ENCODE results near the gene LDLRAD4. TPM values are rescaled to one million over a fixed set of nuclear protein-coding genes. Genes with fewer than 3 reads are reported as not detected.

LDLRAD4 gene
- total RNA-seq, 6 donors from 2014 or later: 19.5 to 26.6 (median 24.4) TPM

DNA sequence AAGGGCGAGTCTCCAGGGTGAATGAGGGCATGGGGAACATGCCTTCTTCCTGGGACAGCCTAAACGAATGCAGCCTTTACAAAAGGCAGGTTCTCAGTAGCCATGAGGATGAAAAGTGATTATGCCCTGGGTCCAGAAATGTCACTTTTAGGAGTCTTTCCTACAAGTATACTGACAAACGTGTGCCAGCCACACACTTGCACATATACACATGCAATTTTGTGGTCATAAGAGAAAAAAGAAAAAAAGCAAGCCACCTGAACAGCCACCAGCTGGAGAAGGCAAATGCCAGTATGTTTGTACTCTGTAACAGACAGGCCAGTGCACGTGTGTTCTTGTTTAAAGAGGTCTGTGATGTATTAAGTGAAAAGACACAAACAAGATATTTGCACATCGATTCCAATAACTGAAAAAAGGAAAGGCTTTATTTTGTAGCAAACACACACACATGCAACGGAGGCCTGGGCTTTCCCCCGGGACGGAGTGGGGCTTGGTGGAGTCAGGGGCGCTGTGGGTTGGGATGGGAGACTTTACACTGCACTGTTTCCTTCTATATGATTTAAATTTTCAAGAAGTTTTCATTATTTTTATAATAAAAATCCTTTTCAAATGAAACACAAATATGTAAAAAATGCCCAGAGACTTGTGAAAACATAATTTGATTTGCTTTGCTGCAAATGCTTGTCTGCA is 399.4 kb downstream of the LDLRAD4 start:
- Histone ChIP-seq H3K4me1 (peaks cover 12 to 32% (median 18%) of the 10 kb centered on the region in 4 donors), H3K36me3 (no peaks in the 10 kb centered on the region), H3K27ac (no peak overlapping the region), H3K27me3 (no peaks in the 10 kb centered on the region), H3K9me3 (no peaks in the 10 kb centered on the region), H3K4me3 (no peak overlapping the region)
- TF ChIP-seq, protein P1, sequence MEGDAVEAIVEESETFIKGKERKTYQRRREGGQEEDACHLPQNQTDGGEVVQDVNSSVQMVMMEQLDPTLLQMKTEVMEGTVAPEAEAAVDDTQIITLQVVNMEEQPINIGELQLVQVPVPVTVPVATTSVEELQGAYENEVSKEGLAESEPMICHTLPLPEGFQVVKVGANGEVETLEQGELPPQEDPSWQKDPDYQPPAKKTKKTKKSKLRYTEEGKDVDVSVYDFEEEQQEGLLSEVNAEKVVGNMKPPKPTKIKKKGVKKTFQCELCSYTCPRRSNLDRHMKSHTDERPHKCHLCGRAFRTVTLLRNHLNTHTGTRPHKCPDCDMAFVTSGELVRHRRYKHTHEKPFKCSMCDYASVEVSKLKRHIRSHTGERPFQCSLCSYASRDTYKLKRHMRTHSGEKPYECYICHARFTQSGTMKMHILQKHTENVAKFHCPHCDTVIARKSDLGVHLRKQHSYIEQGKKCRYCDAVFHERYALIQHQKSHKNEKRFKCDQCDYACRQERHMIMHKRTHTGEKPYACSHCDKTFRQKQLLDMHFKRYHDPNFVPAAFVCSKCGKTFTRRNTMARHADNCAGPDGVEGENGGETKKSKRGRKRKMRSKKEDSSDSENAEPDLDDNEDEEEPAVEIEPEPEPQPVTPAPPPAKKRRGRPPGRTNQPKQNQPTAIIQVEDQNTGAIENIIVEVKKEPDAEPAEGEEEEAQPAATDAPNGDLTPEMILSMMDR (IDR thresholded peaks at IDR 0.05): no peak
- TF ChIP-seq POLR2AphosphoS5 (IDR thresholded peaks at IDR 0.05): no peak
- TF ChIP-seq POLR2A (IDR thresholded peaks at IDR 0.05): no peak
- TF ChIP-seq EP300 (IDR thresholded peaks at IDR 0.05): no peak
- ATAC-seq (ENCODE audit: low FRiP score in 2 of 2): no peak
- no peak for DNase-seq
- 79 to 80% methylated on average over 9 of the region's 9 CpGs for WGBS, 2 donors

DNA sequence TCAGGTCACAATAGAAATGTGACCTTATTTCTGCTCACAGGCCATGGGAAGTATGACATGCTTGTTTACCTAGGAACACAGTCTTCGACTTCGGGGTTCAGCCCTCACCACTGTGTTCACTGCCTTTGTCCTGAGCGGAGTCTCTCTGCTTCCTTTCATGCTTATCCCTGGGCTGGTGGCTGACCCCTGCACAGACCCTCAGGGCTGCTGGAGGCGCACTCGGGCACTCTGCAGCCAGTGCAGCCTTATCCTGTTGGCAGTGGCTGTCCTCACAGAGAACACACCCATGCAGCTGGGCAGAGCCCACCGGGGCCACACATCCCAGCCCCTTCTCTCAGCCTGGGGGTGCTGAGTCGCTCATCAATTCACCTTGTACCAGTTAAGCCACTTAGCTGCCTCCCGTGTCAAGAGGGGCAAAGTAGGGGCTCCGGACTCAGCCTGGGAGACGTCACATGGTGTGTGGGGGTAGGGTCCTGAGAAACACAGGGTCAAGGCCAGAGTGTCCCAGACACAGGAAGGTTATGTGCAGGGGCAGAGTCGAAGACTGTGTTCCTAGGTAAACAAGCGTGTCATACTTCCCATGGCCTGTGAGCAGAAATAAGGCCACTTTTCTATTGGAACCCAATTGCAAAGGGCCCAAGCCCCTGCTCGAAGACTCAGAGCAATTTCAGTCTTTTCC is 400.3 kb downstream of the LDLRAD4 start:
- no peak for DNase-seq
- TF ChIP-seq EP300 (IDR thresholded peaks at IDR 0.05) (peak in 1 of 4 donors; percentile 29), POLR2A (IDR thresholded peaks at IDR 0.05) (no peak), POLR2AphosphoS5 (IDR thresholded peaks at IDR 0.05) (no peak)
- TF ChIP-seq, protein P1 (IDR thresholded peaks at IDR 0.05): no peak

DNA sequence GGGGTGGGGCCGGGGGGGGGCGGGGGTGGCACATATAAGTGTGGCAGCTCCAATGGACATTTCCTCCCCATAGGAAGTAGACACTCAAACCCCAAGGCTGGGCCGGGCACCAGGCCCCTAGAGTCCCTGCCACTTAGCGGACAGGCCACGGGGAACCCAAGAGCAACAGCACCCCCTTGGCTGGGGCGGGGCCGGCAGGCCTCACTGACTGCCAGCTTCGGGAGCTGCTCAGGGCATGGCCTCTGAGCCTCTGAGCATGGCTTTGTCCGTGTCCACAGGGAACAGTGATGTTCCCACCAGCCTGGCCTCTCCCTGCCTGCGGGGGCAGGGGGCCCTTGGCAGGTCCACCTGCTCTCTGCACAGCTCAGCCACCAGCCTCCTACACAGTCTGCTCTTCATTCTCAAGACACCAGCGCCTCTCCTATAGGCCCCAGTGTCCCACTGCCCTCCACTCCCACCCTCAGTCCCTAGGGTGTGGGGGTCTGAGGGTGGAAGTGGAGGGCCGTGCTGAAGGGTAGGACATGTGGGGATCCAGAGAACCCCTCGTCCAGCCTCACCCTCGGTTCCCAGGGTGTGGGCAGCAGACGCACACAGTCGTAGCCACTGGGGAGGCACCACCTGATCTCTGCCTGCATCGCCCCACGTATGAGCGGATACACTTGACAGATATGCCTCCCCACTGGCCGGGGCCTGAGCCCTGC is 401.1 kb downstream of the LDLRAD4 start:
- TF ChIP-seq POLR2AphosphoS5 (IDR thresholded peaks at IDR 0.05) (no peak), EP300 (IDR thresholded peaks at IDR 0.05) (no peak), POLR2A (IDR thresholded peaks at IDR 0.05) (no peak)
- TF ChIP-seq, protein P1 (IDR thresholded peaks at IDR 0.05): no peak
- DNase-seq (peak in 1 of 2 donors; percentile 70), ATAC-seq (ENCODE audit: low FRiP score in 2 of 2) (no peak)
- Histone ChIP-seq H3K27ac (no peak overlapping the region), H3K27me3 (no peaks in the 10 kb centered on the region), H3K36me3 (no peaks in the 10 kb centered on the region), H3K4me3 (no peak overlapping the region), H3K4me1 (peaks cover 2 to 22% (median 7%) of the 10 kb centered on the region in 4 donors), H3K9me3 (no peaks in the 10 kb centered on the region)
- WGBS, 2 donors: 91 to 100% methylated on average over 1 to 13 of the region's 20 CpGs

More for the DNA sequence above, 400.3 kb downstream of the LDLRAD4 start:
- no peak overlapping the region for H3K27ac ChIP-seq
- 80 to 81% methylated on average over 10 to 13 of the region's 13 CpGs for WGBS, 2 donors
- no peaks in the 10 kb centered on the region for H3K9me3 ChIP-seq
- H3K4me3 ChIP-seq: no peak overlapping the region
- ATAC-seq (ENCODE audit: low FRiP score in 2 of 2): no peak
- H3K36me3 ChIP-seq: no peaks in the 10 kb centered on the region
- H3K27me3 ChIP-seq: no peaks in the 10 kb centered on the region
- H3K4me1 ChIP-seq: peaks cover 8 to 29% (median 14%) of the 10 kb centered on the region in 4 donors

DNA sequence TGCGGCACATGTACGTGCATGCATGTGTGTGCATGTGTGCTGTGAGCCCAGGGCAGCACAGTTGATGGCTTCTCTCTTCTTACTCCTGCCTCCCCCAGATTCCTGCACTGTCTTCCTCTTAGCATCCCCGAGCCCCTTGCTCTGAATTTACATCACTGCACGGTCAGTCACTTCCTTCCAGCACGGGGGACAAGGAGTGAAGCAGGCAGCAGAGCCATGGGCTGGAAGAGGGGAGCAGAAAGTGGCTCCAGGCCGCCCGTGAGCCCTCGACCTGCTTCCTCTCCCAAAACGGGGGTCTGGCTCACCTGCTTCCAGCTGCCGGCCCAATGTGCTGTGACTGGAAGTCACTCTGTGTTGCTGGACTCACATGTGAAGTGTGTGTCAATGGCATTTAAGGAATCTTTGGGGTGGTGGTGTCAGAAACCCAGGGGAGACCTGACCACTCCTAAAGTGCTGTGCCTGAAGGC is 401.7 kb downstream of the LDLRAD4 start:
- no peak overlapping the region for H3K4me3 ChIP-seq
- no peaks in the 10 kb centered on the region for H3K9me3 ChIP-seq
- no peak for DNase-seq
- no peak for ATAC-seq (ENCODE audit: low FRiP score in 2 of 2)
- WGBS, 2 donors: 83 to 92% methylated on average over 9 to 10 of the region's 10 CpGs
- TF ChIP-seq POLR2A (IDR thresholded peaks at IDR 0.05) (no peak), EP300 (IDR thresholded peaks at IDR 0.05) (no peak), POLR2AphosphoS5 (IDR thresholded peaks at IDR 0.05) (no peak)
- TF ChIP-seq, protein P1 (IDR thresholded peaks at IDR 0.05): no peak
- no peak overlapping the region for H3K27ac ChIP-seq
- H3K4me1 ChIP-seq: peaks cover 0 to 17% (median 3%) of the 10 kb centered on the region in 4 donors
- no peaks in the 10 kb centered on the region for H3K36me3 ChIP-seq
- H3K27me3 ChIP-seq: no peaks in the 10 kb centered on the region

Measured in upper lobe of left lung (tissue), 6 donors.